Activated T-cell treated with anti-CD3 and anti-CD28 coated beads, Interleukin-2, amount 50 U/mL, for 72 hours (primary cell): ENCODE data around the gene ANXA4. TPM values are rescaled to one million over a fixed set of nuclear protein-coding genes. Genes with fewer than 3 reads are reported as not detected.

Experiments used
- ATAC-seq, 2 donors: fragments of 150-1000 bp; cut with Tn5 transposase; replicated peaks in 1 of 2; 2 replicates each; pipeline ENCODE4 v1.10.0; 2021; ENCODE audit warnings: moderate library complexity in 2 of 2, mild to moderate bottlenecking in 1 of 2
- DNase-seq, 2 donors: peaks; one replicate each; pipeline ENCODE4 v3.0.0; 2021 to 2022; ENCODE audit warnings: mixed read lengths in 1 of 2
- H3K27ac Mint-ChIP-seq: one replicate; pipeline ENCODE4 v1.8.0; 2022; ENCODE audit warnings: mild to moderate bottlenecking, moderate library complexity, mixed read lengths
- H3K27me3 Mint-ChIP-seq: one replicate; pipeline ENCODE4 v1.8.0; 2022; ENCODE audit warnings: low read depth, mixed read lengths
- H3K36me3 Mint-ChIP-seq, 2 donors: one replicate each; pipeline ENCODE4 v1.8.0; 2022; ENCODE audit warnings: mixed read lengths in 2 of 2, mild to moderate bottlenecking in 1 of 2; ENCODE audit not compliant: insufficient read depth in 2 of 2
- H3K4me1 Mint-ChIP-seq: one replicate; pipeline ENCODE4 v1.8.0; 2022; ENCODE audit warnings: low read depth, mixed read lengths
- H3K4me3 Mint-ChIP-seq, 2 donors: one replicate each; pipeline ENCODE4 v1.8.0; 2022; ENCODE audit warnings: mild to moderate bottlenecking in 2 of 2, mixed read lengths in 2 of 2, moderate library complexity in 2 of 2
- H3K9me3 Mint-ChIP-seq, 2 donors: one replicate each; pipeline ENCODE4 v1.8.0; 2022; ENCODE audit warnings: mixed read lengths in 2 of 2
- total RNA-seq, 2 donors: library from RNA; stranded (reverse); gene quantifications; one replicate each; pipeline ENCODE4 v1.2.3, GENCODE V29; 2022

The ANXA4 gene
- 10 to 100 TPM; 25.3 to 30.2 TPM for total RNA-seq

- ATAC-seq (peak; percentile 88 to 89), DNase-seq (peak; percentile 67 to 68)
- H3K4me1 Mint-ChIP-seq, result peaks cover 22% of the 10 kb centered on the region
- no peaks in the 10 kb centered on the region for H3K9me3 Mint-ChIP-seq
- peaks cover 9% of the 10 kb centered on the region for H3K27me3 Mint-ChIP-seq
- peak within 1 kb of the TSS; percentile 99 for H3K27ac Mint-ChIP-seq
- H3K36me3 Mint-ChIP-seq, result peaks cover 0 to 4% of the 10 kb centered on the region in 2 donors
- peak within 1 kb of the TSS; percentile 97 to 98 for H3K4me3 Mint-ChIP-seq
Observed at GRCh38 chr2:69741575-69742321, at the start of gene ANXA4. Gene ANXA4, plus strand, starts transcription at chr2:69742134. Its CDS starts 39,432 bp downstream, at chr2:69781566.

- Mint-ChIP-seq H3K27me3 (no peaks in the 10 kb centered on the region), H3K4me3 (no peak overlapping the region), H3K4me1 (peaks cover 87% of the 10 kb centered on the region), H3K9me3 (no peaks in the 10 kb centered on the region), H3K27ac (no peak overlapping the region), H3K36me3 (no peaks in the 10 kb centered on the region)
- DNase-seq (no peak), ATAC-seq (no peak)
Observed at GRCh38 chr2:69692424-69692823, 49.5 kb upstream of the ANXA4 start.

GRCh38 chr2:69693059-69693774 lies 48.7 kb upstream of the ANXA4 start:
- Mint-ChIP-seq H3K36me3 (no peaks in the 10 kb centered on the region), H3K9me3 (no peaks in the 10 kb centered on the region), H3K4me3 (peak overlapping the region; percentile 58 to 73), H3K27ac (peak overlapping the region; percentile 68), H3K4me1 (peaks cover 88% of the 10 kb centered on the region), H3K27me3 (no peaks in the 10 kb centered on the region)
- ATAC-seq (peak; percentile 24 to 64), DNase-seq (peak in 1 of 2 donors; percentile 37)

- Mint-ChIP-seq H3K27ac (peak overlapping the region; percentile 38), H3K36me3 (no peaks in the 10 kb centered on the region), H3K9me3 (no peaks in the 10 kb centered on the region), H3K4me1 (peaks cover 85% of the 10 kb centered on the region), H3K27me3 (no peaks in the 10 kb centered on the region), H3K4me3 (peak overlapping the region; percentile 58 to 73)
- ATAC-seq (peak; percentile 47 to 68), DNase-seq (peak; percentile 38)
Observed at GRCh38 chr2:69693775-69694450, 48.0 kb upstream of the ANXA4 start.

GRCh38 chr2:69694894-69695849 lies 46.8 kb upstream of the ANXA4 start:
- ATAC-seq, result peak; percentile 59 to 71
- H3K9me3 Mint-ChIP-seq, result no peaks in the 10 kb centered on the region
- peaks cover 90% of the 10 kb centered on the region for H3K4me1 Mint-ChIP-seq
- H3K27ac Mint-ChIP-seq, result no peak overlapping the region
- H3K4me3 Mint-ChIP-seq, result peak overlapping the region; percentile 58 to 61
- no peak for DNase-seq
- H3K27me3 Mint-ChIP-seq, result no peaks in the 10 kb centered on the region
- no peaks in the 10 kb centered on the region for H3K36me3 Mint-ChIP-seq

GRCh38 chr2:69695850-69696216 lies 46.1 kb upstream of the ANXA4 start:
- no peaks in the 10 kb centered on the region for H3K36me3 Mint-ChIP-seq
- peaks cover 83% of the 10 kb centered on the region for H3K4me1 Mint-ChIP-seq
- no peaks in the 10 kb centered on the region for H3K9me3 Mint-ChIP-seq
- H3K27ac Mint-ChIP-seq, result no peak overlapping the region
- DNase-seq (no peak), ATAC-seq (no peak)
- H3K4me3 Mint-ChIP-seq, result peak overlapping the region; percentile 38 to 50
- H3K27me3 Mint-ChIP-seq, result no peaks in the 10 kb centered on the region

- Mint-ChIP-seq H3K27ac (no peak overlapping the region), H3K4me3 (no peak overlapping the region), H3K4me1 (peaks cover 42% of the 10 kb centered on the region), H3K9me3 (no peaks in the 10 kb centered on the region), H3K27me3 (no peaks in the 10 kb centered on the region), H3K36me3 (no peaks in the 10 kb centered on the region)
- no peak for DNase-seq
- no peak for ATAC-seq
Observed at GRCh38 chr2:69700381-69700780, 41.6 kb upstream of the ANXA4 start.

GRCh38 chr2:69701100-69701945 lies 40.6 kb upstream of the ANXA4 start:
- H3K4me1 Mint-ChIP-seq, result peaks cover 33% of the 10 kb centered on the region
- H3K36me3 Mint-ChIP-seq, result no peaks in the 10 kb centered on the region
- DNase-seq (no peak), ATAC-seq (no peak)
- no peak overlapping the region for H3K4me3 Mint-ChIP-seq
- no peaks in the 10 kb centered on the region for H3K27me3 Mint-ChIP-seq
- no peaks in the 10 kb centered on the region for H3K9me3 Mint-ChIP-seq
- no peak overlapping the region for H3K27ac Mint-ChIP-seq

- H3K4me1 Mint-ChIP-seq, result peaks cover 15% of the 10 kb centered on the region
- no peaks in the 10 kb centered on the region for H3K36me3 Mint-ChIP-seq
- no peak overlapping the region for H3K27ac Mint-ChIP-seq
- no peaks in the 10 kb centered on the region for H3K9me3 Mint-ChIP-seq
- no peaks in the 10 kb centered on the region for H3K27me3 Mint-ChIP-seq
- ATAC-seq (no peak), DNase-seq (no peak)
- no peak overlapping the region for H3K4me3 Mint-ChIP-seq
Observed at GRCh38 chr2:69703189-69703588, 38.7 kb upstream of the ANXA4 start.

- H3K4me3 Mint-ChIP-seq, result no peak overlapping the region
- peaks cover 5% of the 10 kb centered on the region for H3K4me1 Mint-ChIP-seq
- no peak overlapping the region for H3K27ac Mint-ChIP-seq
- H3K27me3 Mint-ChIP-seq, result no peaks in the 10 kb centered on the region
- DNase-seq (no peak), ATAC-seq (no peak)
- no peaks in the 10 kb centered on the region for H3K36me3 Mint-ChIP-seq
- H3K9me3 Mint-ChIP-seq, result no peaks in the 10 kb centered on the region
Observed at GRCh38 chr2:69704446-69704845, 37.5 kb upstream of the ANXA4 start.

GRCh38 chr2:69709290-69709689 lies 32.6 kb upstream of the ANXA4 start:
- ATAC-seq, result no peak
- Mint-ChIP-seq H3K36me3 (no peaks in the 10 kb centered on the region), H3K9me3 (no peaks in the 10 kb centered on the region), H3K4me3 (no peak overlapping the region), H3K4me1 (peaks cover 2% of the 10 kb centered on the region), H3K27ac (peak overlapping the region; percentile 34), H3K27me3 (no peaks in the 10 kb centered on the region)
- no peak for DNase-seq

GRCh38 chr2:69711971-69712370 lies 30.0 kb upstream of the ANXA4 start:
- Mint-ChIP-seq H3K4me1 (peaks cover 23% of the 10 kb centered on the region), H3K27me3 (no peaks in the 10 kb centered on the region)

More at GRCh38 chr2:69711971-69712370, 30.0 kb upstream of the ANXA4 start:
- DNase-seq (no peak), ATAC-seq (no peak)
- H3K9me3 Mint-ChIP-seq, result no peaks in the 10 kb centered on the region
- no peaks in the 10 kb centered on the region for H3K36me3 Mint-ChIP-seq
- H3K27ac Mint-ChIP-seq, result no peak overlapping the region
- H3K4me3 Mint-ChIP-seq, result no peak overlapping the region
